ENCODE results near the gene FSD1.

DNA sequence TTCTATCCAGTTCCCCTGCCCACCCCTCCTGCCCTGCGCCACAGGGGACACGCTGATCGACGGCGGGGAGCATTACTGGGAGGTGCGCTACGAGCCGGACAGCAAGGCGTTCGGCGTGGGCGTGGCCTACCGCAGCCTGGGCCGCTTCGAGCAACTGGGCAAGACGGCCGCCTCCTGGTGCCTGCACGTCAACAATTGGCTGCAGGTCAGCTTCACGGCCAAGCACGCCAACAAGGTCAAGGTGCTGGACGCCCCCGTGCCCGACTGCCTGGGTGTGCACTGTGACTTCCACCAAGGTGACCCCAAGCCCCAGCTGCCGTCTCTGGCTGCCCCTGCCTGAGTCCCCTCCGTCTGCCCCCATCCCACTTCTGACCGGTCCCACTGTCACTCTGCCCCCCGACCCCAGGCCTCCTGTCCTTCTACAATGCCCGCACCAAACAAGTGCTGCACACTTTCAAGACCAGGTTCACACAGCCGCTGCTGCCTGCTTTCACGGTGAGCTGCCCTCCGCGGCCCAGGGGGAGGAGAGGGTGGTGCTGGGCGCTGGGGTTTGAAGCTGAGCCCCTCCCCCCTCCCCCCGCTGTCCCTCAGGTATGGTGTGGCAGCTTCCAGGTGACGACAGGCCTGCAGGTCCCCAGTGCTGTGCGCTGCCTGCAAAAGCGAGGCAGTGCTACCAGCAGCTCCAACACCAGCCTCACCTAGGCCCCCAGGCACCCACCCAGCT, 18.7 kb downstream of the FSD1 start:
- TF ChIP-seq, protein P1, sequence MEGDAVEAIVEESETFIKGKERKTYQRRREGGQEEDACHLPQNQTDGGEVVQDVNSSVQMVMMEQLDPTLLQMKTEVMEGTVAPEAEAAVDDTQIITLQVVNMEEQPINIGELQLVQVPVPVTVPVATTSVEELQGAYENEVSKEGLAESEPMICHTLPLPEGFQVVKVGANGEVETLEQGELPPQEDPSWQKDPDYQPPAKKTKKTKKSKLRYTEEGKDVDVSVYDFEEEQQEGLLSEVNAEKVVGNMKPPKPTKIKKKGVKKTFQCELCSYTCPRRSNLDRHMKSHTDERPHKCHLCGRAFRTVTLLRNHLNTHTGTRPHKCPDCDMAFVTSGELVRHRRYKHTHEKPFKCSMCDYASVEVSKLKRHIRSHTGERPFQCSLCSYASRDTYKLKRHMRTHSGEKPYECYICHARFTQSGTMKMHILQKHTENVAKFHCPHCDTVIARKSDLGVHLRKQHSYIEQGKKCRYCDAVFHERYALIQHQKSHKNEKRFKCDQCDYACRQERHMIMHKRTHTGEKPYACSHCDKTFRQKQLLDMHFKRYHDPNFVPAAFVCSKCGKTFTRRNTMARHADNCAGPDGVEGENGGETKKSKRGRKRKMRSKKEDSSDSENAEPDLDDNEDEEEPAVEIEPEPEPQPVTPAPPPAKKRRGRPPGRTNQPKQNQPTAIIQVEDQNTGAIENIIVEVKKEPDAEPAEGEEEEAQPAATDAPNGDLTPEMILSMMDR (IDR thresholded peaks at IDR 0.05), result no peak
- TF ChIP-seq EZH2 (IDR thresholded peaks at IDR 0.05) (no peak), EZH2phosphoT487 (IDR thresholded peaks at IDR 0.05) (no peak)
